Measurements from ENCODE around the gene EEFSEC.
A peak's percentile ranks its signal among the peaks of the same experiment; 100 is the strongest.

Gene EEFSEC

GRCh38 chr3:128221328-128221727, 68.0 kb downstream of the EEFSEC start:
- no peak for DNase-seq

GRCh38 chr3:128222796-128223385, 69.6 kb downstream of the EEFSEC start:
- no peak for DNase-seq

- DNase-seq, result no peak
These were observed 73.0 kb downstream of the EEFSEC start for GRCh38 chr3:128226186-128226725.

GRCh38 chr3:128226795-128227395, 73.6 kb downstream of the EEFSEC start:
- DNase-seq, result peak; percentile 38

GRCh38 chr3:128227507-128227906, 74.2 kb downstream of the EEFSEC start:
- DNase-seq, result no peak

- DNase-seq, result no peak
These were observed 75.2 kb downstream of the EEFSEC start for GRCh38 chr3:128228366-128228910.

- DNase-seq, result no peak
These were observed 76.0 kb downstream of the EEFSEC start for GRCh38 chr3:128229106-128229857.

- DNase-seq, result no peak
These were observed 78.3 kb downstream of the EEFSEC start for GRCh38 chr3:128231606-128232005.

GRCh38 chr3:128232376-128233178, 79.3 kb downstream of the EEFSEC start:
- DNase-seq, result no peak

GRCh38 chr3:128235207-128235926, 82.1 kb downstream of the EEFSEC start:
- no peak for DNase-seq

- no peak for DNase-seq
These were observed 83.4 kb downstream of the EEFSEC start for GRCh38 chr3:128236657-128237056.

GRCh38 chr3:128237348-128238183, 84.3 kb downstream of the EEFSEC start:
- no peak for DNase-seq

GRCh38 chr3:128238184-128238489, 84.9 kb downstream of the EEFSEC start:
- no peak for DNase-seq

GRCh38 chr3:128239304-128239703, 86.0 kb downstream of the EEFSEC start:
- no peak for DNase-seq

- DNase-seq, result no peak
These were observed 87.0 kb downstream of the EEFSEC start for GRCh38 chr3:128240232-128240631.

GRCh38 chr3:128241741-128242140, 88.5 kb downstream of the EEFSEC start:
- DNase-seq, result no peak

GRCh38 chr3:128242818-128243601, 89.7 kb downstream of the EEFSEC start:
- DNase-seq, result no peak

GRCh38 chr3:128243602-128244504, 90.6 kb downstream of the EEFSEC start:
- DNase-seq, result no peak

- no peak for DNase-seq
These were observed 92.2 kb downstream of the EEFSEC start for GRCh38 chr3:128245460-128245859.

Measured in RPMI8226 (cell line).